Esophagus muscularis mucosa (tissue), 4 donors: ENCODE data around the gene POP5. TPM values are rescaled to one million over a fixed set of nuclear protein-coding genes. Genes with fewer than 3 reads are reported as not detected.
A peak's percentile ranks its signal among the peaks of the same experiment; 100 is the strongest.

Experiments used
- DNase-seq: peaks from one replicate; pipeline ENCODE4 v3.0.0-alpha.2; 2017; ENCODE audit errors: extremely low spot score
- H3K27ac ChIP-seq, 4 donors: fragments of 200-600 bp; sonication (generic); replicated peaks in 1 of 4; 1 replicate in 3 of 4; 2 replicates in 1 of 4; pipeline ENCODE4 v1.5.1; 2016 to 2019; ENCODE audit warnings: mild to moderate bottlenecking in 1 of 4
- H3K27me3 ChIP-seq, 4 donors: fragments of 200-600 bp; sonication (generic); one replicate each; pipeline versions ENCODE4 v1.5.1 to v1.6.0; 2016 to 2019
- H3K36me3 ChIP-seq, 4 donors: fragments of 200-600 bp; sonication (generic); one replicate each; pipeline ENCODE4 v1.5.1; 2016 to 2019
- H3K4me1 ChIP-seq, 4 donors: fragments of 200-600 bp; sonication (generic); one replicate each; pipeline ENCODE4 v1.5.1; 2016 to 2019
- H3K4me3 ChIP-seq, 4 donors: fragments of 200-600 bp; sonication (generic); 1 replicate in 2 of 4; 2 replicates in 2 of 4; pipeline ENCODE4 v1.5.1; 2016 to 2019; ENCODE audit warnings: mild to moderate bottlenecking in 4 of 4, moderate library complexity in 1 of 4
- H3K9me3 ChIP-seq, 4 donors: fragments of 200-600 bp; sonication (generic); 1 replicate in 3 of 4; 2 replicates in 1 of 4; pipeline ENCODE4 v1.5.1; 2016 to 2019
- EP300 ChIP-seq: sonication (generic); formaldehyde crosslinking; IDR thresholded peaks from one replicate; pipeline ENCODE4 v1.6.1; 2017; ENCODE audit warnings: antibody characterized with exemption
- POLR2A ChIP-seq: fragments of 450-650 bp; IDR thresholded peaks from one replicate; pipeline ENCODE4 v1.6.1; 2017; ENCODE audit warnings: antibody characterized with exemption, moderate library complexity, mild to moderate bottlenecking, low read depth
- POLR2AphosphoS5 ChIP-seq, 2 donors: sonication (generic); formaldehyde crosslinking; IDR thresholded peaks; one replicate each; pipeline ENCODE4 v1.6.1; 2017; ENCODE audit warnings: antibody characterized with exemption in 2 of 2
- WGBS: methylation state at CpG from one replicate; pipeline ENCODE4 v1.1.5; 2018; 5-methylcytosine and 5-hydroxymethylcytosine counted together
- intact Hi-C: fragments of 100-400 bp; cut with DNase I; formaldehyde crosslinking; loops from one replicate; pipeline ENCODE4 v1.15.1; 2023
- total RNA-seq, 4 donors: library from RNA; depleted of rRNA; stranded (reverse); fragments of >200 nt; gene quantifications; one replicate each; pipeline versions ENCODE4 v1.1.0 to v1.2.1, GENCODE V29; 2016
- TF ChIP-seq, protein P1 (sequence below), 3 experiments: fragments of 200-600 bp in 2 of 3; fragments of 450-650 bp in 1 of 3; sonication (generic) in 2 of 3; IDR thresholded peaks; one replicate each; pipeline ENCODE4 v1.5.1; 2017 to 2019; ENCODE audit warnings: antibody characterized with exemption in 3 of 3, mild to moderate bottlenecking in 2 of 3, moderate library complexity in 1 of 3

The POP5 gene
- total RNA-seq, 4 donors from 2014 or later = 20.7 to 36.1 (median 23.1) TPM

DNA sequence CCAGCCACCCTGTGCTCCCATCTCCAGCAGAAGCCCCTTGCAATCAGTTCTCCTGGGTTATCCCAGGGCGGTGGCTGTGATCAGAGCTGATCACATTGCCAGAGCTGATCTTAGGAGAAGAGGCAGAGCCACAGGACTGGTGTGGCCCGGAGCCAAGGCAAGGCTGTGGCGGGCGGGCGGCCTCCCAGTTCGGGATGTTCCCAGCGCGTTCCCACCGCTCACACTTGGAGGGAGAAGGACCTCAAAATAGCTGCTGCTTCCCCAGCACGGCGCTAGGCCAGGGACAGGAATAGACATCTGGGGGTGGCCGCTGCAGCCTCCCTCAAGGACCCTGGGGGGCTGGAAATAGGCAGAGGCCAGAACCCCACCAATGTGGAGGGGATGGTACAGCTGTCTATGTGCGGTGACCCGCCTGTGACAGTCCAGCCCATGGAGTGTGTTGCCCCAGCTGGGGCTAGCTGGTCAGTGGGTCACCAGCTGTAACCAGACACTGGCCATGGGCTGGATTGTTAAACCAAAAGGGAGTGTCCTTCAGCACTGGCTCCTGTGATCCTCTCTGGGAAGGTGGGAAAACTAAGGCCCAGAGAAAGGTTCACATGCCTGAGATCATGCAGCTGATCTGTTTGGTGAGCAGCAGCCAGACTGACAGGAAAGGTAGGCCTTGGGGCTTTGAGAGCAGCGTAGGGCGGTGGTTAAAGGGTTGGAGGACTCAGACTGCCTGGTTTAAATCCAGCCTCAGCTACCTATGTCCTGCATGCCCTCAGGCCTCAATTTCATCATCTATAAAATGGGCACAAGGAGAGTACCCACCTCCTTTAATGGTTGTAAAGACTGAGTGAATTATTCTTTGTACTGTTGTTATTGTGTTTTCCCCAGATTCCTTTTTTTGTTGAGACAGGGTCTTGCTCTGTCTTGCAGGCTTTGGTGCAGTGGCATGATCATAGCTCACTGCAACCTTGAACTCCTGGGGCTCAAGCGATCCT, 8.0 kb upstream of the POP5 start:
- no peak for TF ChIP-seq POLR2A
- no peak for TF ChIP-seq EP300
- TF ChIP-seq, protein P1, sequence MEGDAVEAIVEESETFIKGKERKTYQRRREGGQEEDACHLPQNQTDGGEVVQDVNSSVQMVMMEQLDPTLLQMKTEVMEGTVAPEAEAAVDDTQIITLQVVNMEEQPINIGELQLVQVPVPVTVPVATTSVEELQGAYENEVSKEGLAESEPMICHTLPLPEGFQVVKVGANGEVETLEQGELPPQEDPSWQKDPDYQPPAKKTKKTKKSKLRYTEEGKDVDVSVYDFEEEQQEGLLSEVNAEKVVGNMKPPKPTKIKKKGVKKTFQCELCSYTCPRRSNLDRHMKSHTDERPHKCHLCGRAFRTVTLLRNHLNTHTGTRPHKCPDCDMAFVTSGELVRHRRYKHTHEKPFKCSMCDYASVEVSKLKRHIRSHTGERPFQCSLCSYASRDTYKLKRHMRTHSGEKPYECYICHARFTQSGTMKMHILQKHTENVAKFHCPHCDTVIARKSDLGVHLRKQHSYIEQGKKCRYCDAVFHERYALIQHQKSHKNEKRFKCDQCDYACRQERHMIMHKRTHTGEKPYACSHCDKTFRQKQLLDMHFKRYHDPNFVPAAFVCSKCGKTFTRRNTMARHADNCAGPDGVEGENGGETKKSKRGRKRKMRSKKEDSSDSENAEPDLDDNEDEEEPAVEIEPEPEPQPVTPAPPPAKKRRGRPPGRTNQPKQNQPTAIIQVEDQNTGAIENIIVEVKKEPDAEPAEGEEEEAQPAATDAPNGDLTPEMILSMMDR (IDR thresholded peaks at IDR 0.05) = no peak
- no peak for TF ChIP-seq POLR2AphosphoS5 (IDR thresholded peaks at IDR 0.05)
- peak overlapping the region in 1 of 4 donors; percentile 15 for H3K27ac ChIP-seq

DNA sequence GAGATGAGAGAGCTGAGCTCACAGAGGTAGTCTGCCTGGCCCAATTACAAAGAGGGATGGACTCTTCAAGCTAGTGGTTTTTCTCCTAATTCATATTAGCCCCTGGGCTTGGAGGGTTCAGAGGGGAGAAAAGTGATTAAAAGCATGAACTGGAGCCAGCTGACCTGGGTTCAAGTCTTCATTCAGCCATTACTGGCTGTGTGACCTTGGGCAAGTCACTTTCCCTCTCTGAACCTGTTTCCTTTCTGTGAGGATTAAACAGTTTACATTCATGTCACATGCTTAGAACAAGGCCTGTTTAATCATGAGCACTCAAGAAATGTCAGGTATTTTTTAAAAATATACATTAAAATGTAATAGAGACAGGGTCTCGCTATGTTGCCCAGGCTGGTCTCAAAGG, 7.2 kb upstream of the POP5 start:
- peaks cover 15 to 24% (median 16%) of the 10 kb centered on the region in 4 donors for H3K4me1 ChIP-seq
- intact Hi-C loops = loop anchor here (10.0 kb wide), 1 partner anchor 506 kb away; no protein-coding TSS in a partner anchor
- DNase-seq = no peak
- H3K4me3 ChIP-seq = no peak overlapping the region
- H3K9me3 ChIP-seq = no peaks in the 10 kb centered on the region
- H3K27ac ChIP-seq = peak overlapping the region in 1 of 4 donors; percentile 15
- no peaks in the 10 kb centered on the region for H3K27me3 ChIP-seq
- WGBS = 85% methylated on average over 1 of the region's 1 CpG
- TF ChIP-seq, protein P1 (IDR thresholded peaks at IDR 0.05) = no peak
- TF ChIP-seq EP300 (no peak), POLR2AphosphoS5 (IDR thresholded peaks at IDR 0.05) (no peak), POLR2A (no peak)
- H3K36me3 ChIP-seq = no peaks in the 10 kb centered on the region

More for the DNA sequence above, 8.0 kb upstream of the POP5 start:
- intact Hi-C loops = loop anchor here (10.0 kb wide), 1 partner anchor 506 kb away; no protein-coding TSS in a partner anchor
- WGBS = 79% methylated on average over 17 of the region's 17 CpGs
- Histone ChIP-seq H3K4me1 (peaks cover 7 to 16% (median 7%) of the 10 kb centered on the region in 4 donors), H3K27me3 (no peaks in the 10 kb centered on the region), H3K4me3 (no peak overlapping the region), H3K9me3 (no peaks in the 10 kb centered on the region), H3K36me3 (no peaks in the 10 kb centered on the region)
- no peak for DNase-seq

DNA sequence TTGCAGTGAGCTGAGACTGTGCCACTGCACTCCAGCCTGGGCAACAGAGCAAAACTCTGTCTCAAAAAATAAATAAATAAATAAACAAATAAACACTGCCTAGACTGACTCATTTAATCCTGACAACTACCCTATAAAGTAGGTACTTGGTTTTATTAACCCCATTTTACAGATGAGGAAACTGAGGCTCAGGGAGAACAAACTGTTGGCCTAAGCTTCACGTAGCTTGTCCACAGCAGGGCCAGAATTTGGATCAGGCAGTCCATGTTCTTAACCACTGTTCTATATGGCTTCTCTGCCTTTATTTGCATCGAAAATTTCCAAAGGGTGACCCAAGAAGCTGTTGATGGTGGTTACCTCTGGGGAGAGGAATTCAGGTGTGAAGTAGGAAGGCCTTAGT, 5.7 kb upstream of the POP5 start:
- no peak for TF ChIP-seq POLR2A
- TF ChIP-seq, protein P1 (IDR thresholded peaks at IDR 0.05) = no peak
- no peak for TF ChIP-seq EP300
- no peak for TF ChIP-seq POLR2AphosphoS5 (IDR thresholded peaks at IDR 0.05)
- no peak overlapping the region for H3K27ac ChIP-seq
- H3K27me3 ChIP-seq = no peaks in the 10 kb centered on the region
- DNase-seq = no peak
- 88% methylated on average over 2 of the region's 2 CpGs for WGBS
- H3K4me1 ChIP-seq = peaks cover 24 to 25% (median 24%) of the 10 kb centered on the region in 4 donors
- intact Hi-C loops = loop anchor here (10.0 kb wide), 1 partner anchor 508 kb away; no protein-coding TSS in a partner anchor
- no peaks in the 10 kb centered on the region for H3K36me3 ChIP-seq
- no peak overlapping the region for H3K4me3 ChIP-seq
- H3K9me3 ChIP-seq = no peaks in the 10 kb centered on the region

DNA sequence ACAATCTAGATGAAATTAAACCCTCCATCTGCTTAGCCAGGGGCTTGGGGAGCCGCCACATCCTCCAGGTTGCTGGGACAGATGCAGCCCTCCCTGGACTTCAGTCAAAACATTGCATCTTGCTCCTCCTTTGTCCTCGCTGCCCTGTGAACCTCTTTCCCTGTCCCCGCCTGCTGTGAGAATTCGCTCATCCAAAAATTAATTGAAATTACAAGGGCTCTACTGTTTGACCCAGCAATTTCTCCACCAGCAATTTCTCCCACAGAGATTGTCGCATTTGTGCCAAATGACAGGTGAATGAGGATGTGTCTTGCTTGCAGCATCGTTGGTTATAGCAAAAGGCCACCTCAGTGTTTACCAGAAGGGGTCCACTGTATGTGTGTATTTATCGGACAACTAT, 5.0 kb upstream of the POP5 start:
- TF ChIP-seq, protein P1 (IDR thresholded peaks at IDR 0.05) = no peak
- TF ChIP-seq POLR2A (no peak), POLR2AphosphoS5 (IDR thresholded peaks at IDR 0.05) (no peak), EP300 (no peak)
- Histone ChIP-seq H3K27me3 (no peaks in the 10 kb centered on the region), H3K36me3 (no peaks in the 10 kb centered on the region), H3K4me3 (no peak overlapping the region), H3K27ac (no peak overlapping the region), H3K4me1 (peaks cover 24 to 29% (median 28%) of the 10 kb centered on the region in 4 donors), H3K9me3 (no peaks in the 10 kb centered on the region)
- DNase-seq = no peak
- intact Hi-C loops = loop anchor here (10.0 kb wide), 1 partner anchor 509 kb away; no protein-coding TSS in a partner anchor
- 67% methylated on average over 7 of the region's 7 CpGs for WGBS
